HUDEP-2 (cell line): ENCODE measurements around the gene FBLN7.
A peak's percentile ranks its signal among the peaks of the same experiment; 100 is the strongest.

Experiments
- DNase-seq, 76 experiments: peaks; one replicate each; lab custom pipeline; 2025; ENCODE audit not compliant: unreplicated experiment in 76 of 76; lab: John Stamatoyannopoulos, UW

FBLN7 gene

DNA sequence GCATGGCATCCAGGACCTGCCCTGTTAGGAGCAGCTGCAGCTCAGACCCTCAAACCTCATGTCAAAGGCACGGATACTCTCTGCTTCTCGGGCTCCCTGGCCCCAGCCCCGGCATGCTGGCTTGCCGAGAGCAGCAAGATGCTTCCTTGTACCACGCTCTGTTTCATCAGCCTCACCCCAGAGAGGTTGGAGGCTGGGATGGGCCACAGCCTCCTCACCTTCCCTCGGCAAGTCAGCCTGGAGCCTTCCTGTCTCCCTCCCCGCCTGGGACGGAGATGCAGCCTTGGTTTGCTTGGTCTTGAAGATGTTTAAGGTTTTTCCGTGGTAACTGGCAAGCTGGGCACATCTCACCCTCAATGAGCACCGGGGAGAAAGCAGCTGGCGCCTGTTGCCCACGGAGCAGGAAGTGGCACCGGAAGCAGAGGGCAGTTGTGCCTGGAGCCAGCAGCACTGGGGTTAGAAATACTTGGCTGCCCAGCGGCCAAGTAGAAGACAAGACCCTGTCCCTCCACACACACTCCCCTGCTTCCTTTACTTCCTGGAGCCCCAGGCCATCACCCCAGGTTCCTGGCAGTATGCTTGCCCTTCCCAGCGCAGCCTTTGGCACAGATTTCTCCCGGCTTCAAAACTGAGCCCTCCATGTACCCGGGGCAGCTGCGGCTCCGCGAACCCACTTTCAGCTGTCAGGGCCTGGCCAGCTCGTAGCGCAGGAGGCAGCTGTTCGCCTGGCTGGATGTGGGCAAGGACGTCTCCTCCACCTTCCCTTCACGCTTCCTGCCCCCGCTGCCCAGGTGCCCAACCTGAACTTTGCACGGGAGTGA is 17.4 kb downstream of the FBLN7 start:
- DNase-seq: no peak

DNA sequence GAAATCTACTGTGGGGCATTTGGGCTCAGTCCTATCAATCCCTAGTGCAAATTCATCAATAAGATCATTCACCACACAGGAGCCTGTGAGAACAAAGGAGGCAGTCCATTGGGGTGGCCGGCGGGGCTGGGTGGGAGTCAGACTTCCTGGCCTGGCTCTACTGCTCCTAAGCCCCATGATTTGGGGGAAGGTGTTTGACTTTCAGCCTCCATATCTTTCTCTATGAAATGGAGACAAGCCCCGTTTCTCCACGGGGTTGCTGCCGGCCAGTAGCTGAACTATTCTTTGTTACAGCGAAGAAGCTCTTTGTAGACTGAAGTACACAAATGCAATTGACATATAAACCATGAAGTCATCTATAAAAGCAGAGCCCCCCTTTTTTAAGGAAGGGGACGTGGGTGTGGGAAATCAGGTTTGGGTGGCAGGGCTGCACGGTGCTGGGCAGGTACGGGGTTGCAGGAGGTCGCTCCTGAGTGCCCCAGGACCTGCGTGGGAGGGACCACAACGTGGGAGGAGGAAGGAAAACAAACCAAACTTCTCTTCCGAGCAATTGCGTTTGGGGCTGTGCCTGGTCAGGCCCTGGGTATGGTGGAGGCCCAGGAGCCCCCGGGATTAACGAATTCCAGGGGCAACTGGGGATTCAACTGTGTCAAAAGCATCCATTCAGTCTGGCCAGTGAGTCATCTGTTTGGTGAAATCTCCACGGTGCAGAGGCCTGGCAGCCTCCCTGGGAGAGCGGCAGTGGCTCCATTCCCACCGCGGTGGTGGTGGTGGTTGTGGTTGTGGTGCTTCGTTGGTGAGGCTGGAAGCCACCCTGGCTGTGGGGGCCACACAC is 18.2 kb downstream of the FBLN7 start:
- DNase-seq: no peak

DNA sequence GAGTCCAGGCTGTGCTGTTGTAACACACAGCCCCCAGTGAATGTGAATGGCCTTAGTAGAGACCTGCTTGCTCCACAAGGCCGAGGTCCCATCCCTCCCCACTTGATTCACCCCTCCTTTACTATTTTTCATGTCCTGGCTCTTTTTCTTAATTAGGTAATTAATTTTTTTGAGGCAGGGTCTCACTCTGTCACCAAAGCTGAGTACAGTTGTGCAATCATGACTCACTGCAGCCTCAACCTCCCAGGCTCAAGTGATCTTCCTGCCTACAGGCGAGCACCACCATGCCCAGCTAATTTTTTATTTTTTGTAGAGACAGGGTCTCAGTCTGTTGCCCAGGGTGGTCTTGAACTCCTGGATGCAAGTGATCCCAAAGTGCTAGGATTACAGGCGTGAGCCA is 19.3 kb downstream of the FBLN7 start:
- no peak for DNase-seq

DNA sequence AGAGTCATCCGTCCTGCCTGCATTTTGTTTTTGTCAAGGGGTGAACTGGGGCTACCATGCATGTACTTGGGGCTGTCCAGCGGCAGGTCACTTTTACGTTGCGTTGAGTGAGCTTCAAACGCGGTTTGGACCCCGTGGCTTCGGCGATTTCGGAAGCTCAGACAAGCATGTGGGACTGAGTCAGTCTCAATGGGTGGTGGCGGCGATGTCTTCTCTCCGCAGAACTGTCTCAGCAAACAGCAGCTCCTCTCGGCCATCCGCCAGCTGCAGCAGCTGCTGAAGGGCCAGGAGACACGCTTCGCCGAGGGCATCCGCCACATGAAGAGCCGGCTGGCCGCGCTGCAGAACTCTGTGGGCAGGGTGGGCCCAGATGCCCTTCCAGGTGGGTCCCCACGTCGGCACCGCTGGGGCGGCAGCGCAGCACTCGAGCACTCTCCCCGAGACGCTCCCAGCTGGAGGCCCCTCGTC is 21.3 kb downstream of the FBLN7 start:
- no peak for DNase-seq

DNA sequence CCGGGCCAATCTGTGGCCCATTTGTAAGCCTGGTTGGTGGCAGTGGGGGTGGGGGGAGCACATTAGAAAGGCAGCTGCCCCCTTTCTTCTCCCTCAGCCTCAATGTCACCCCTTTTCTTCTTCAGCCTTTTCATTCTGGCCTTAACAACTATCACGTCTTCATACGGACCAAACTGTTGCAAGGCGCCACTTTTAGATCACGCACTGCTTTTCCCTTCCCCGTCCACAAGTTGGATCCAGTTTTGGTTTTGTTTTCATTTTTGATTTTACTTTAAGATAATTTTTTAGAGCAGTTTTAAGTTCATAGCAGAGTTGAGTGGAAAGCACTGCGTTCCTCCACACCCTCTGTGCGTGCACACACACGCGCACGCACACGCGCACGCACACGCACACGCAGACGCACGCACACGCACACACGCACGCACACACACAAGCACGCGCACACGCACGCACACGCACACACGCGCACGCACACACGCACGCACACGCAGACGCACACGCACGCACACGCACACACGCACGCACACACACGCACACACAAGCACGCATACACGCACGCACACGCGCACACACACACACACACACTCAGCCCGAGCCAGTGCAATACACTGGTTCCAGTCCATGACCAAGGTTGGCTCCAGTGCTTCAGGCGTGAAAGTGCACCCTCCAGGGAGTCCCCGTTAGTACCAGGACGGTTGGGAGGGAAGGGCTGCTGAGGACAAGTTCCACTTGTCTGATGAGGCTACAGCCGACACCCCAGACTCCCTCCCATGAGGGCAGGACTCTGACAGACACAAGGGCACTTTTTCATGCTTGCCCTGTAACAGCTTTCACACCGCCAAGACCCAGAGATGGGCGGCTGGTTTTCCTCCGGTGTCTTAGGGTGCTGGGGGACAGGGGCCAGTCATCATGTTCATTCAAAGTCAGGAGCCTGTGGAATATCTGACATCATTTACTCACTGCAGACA is 22.4 kb downstream of the FBLN7 start:
- DNase-seq: no peak

DNA sequence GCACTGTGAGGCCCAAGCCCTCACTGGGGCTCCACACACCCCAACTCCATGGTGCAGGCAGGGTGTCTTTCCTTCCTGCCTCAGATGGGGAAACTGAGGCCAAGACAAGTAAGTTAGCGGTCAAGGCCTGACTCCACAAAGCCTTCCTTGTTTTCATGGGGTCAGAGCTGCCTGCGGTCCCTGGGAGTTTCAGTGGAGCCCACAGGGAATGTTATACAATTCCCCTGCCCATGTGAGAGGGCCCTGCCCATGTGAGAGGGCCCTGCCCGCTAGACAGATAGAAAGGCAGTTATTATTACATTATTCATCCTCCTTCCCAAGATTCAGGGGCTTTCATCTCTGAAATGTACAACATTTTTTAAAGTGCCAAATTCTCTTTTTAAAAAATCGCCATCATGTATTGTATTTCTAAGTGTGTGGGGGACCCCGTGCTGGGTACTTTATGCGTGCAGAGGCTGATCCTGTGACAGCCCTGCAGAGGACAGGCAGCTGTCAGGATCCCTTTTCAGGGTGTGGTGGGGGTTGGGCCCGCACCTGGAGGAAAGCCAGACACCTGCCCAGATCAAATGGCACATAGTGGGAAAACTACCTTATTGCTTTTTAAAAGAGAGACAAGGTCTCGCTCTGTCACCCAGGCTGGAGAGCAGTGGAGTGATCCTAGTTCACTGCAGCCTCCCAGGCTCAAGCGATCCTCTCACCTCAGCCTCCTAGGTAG is 23.4 kb downstream of the FBLN7 start:
- no peak for DNase-seq

DNA sequence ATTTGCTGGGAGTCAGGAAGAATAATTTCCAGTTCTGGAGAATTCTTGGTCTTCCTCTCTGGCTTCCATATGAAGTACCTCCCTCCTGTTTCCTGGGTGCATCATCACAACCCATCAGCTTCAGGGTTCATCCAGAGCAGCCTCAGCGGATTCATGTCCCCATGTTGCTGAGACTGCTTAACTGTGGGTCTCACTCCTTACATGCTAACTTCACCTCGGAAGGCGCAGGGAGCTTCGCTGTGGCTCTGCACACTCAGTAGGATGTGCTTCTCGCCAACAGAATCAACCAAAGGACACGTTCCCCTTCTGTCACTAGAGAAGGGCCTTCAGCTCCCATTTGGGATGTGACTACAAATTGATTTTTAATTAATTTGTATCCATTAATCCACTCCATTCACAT is 24.2 kb downstream of the FBLN7 start:
- no peak for DNase-seq

DNA sequence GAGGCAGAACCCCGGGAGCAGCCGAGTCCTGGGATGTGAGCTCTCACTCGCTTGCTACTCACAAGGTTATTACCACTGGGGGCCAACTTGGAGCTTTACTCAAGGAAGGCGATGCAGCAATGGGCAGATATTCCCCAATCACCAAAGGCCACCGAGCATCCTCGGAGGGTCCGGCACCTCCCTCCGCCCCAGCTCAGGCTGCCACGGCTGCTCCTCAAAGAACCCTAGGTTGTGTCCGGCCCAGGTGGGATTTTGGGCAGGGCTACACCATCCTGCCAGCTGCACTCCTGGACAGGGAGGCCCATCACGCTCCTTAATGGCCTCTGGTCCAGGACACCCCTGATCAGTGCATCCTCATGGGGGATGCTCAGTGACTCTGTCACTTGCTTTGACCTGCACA is 24.8 kb downstream of the FBLN7 start:
- no peak for DNase-seq

DNA sequence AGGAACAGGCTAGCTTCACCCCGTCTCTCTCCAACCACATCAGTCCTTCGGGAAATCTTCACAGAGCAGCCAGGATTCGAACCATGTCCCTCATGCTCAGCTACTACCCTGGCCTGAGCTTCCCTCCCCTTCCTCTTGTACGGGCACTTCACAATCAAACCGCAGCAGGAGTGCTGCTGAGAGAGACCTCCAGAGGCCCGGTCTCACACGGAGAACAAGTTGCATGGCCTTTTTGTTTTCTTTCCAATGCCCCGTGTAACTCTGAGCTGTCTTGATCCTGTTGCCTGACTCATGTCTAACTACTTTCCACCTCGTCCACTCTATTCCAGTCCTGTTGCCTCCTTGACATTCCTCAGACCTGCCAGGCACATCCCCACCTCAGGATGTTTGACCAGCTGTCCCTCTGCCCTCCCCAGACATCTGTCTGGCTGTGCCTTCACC is 25.4 kb downstream of the FBLN7 start:
- no peak for DNase-seq

DNA sequence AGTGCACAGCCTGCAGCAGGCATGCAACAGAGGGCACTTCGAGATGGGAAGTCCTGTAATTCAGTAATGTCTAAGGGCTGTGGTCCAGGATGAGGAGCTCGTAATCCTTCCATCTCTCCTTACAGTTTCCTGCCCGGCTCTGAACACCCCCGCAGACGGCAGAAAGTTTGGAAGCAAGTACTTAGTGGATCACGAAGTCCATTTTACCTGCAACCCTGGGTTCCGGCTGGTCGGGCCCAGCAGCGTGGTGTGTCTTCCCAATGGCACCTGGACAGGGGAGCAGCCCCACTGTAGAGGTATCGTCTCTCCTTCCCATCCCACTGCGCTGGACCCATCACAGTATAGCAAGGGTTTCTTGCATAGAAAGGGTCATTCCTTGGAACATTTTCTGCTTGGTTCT is 26.7 kb downstream of the FBLN7 start:
- no peak for DNase-seq

DNA sequence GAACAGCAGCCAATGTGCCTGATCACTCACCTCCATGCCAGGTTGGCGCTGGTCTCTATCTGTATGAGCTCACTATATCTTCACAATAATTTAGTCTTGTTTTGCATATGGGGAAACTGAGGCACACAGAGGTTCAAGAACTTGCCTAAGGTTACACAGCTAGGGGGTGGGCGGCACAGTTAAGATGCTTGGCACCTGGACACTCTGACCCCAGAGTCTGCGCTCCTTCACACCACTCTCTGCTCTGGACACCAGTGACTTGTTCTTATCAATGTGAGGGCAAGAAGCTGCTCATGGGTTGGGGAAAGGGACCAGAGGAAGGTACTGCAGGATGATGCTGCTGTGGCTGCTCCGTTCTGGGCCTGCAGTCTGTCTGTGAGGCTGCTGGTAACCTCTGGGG is 27.1 kb downstream of the FBLN7 start:
- DNase-seq: peak in 1 of 76 experiments; percentile 3

DNA sequence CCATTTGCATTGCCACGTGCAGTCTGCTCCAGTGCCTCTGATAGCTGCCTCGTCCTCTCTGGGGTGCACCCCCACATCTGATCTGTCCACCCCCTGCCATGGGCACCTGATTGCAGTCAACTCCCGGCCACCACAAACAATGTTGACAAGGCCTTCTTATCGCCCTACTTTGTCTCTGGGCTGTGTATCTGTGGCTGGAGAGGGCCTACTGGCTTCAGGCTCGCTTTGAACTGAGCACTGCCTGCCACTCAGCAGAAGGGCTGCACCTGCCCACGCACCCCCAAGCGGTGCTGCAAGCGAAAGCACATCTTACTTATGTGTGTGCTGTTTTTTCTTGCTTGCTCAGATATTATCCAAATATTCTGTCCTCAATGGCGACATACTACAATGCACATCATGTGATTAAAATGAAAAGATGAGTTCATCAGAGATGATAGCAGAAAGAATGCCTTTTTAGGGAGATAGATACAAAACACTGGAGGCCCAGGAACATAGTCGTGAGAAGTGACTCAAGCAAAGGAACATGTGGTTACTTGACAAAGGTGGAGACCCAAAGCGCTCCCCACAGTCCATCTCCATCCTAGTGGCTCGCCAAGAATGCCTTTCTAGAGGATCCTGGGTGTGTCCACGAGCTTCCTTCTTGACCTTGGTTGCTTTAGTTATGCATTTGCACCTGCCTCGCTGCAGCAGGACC is 28.8 kb downstream of the FBLN7 start:
- DNase-seq: peak in 6 of 76 experiments; percentile 9 to 42 (median 30)

DNA sequence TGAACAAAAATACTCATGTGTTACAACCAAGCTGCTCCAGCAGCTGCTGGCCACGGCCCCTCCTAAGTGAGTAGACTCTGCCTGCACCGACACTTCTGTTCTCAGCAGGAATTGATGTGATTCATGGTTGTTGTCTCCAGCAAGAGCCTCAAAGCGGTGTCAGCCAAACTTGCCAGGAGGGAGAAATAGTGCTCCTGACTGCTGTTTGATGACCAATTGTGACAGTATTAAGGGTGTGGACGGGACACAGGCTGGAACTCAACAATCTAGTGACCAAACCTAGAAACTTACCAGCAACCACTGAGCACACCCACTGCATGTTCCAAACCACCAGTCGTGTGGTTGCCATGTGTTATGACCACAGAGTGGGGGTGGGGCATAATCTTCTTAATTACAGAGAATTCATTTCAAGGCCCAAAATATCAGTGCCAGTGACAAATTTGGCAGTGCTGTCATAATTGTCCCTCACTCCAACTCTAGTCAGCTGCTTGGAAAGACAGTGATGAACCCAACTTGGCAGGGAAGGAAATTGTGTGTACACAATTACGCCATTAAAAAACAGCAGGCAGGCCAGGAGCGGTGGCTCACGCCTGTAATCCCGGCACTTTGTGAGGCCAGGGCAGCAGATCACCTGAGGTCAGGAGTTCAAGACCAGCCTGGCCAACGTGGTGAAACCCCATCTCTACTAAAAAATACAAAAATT is 30.4 kb downstream of the FBLN7 start:
- peak in 1 of 76 experiments; percentile 2 for DNase-seq

DNA sequence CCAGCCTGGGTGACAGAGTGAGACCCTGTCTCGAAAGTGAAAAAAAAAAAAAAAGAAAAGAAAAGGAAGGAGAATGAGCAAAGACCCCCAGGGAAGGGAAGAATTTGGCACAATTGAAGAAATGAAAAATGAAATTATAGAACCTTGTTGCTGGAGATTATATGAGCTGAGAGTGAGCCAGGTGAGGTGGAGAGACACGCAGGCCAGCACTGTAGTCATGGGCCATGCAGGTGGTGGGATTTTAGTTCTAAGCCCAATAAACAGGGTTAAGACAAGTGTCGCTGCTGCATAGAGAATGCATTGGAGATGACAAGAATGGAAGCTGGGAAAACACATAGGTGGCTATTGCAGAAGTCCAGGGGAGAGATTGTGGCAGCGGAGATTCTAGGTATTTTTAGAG is 32.3 kb downstream of the FBLN7 start:
- DNase-seq: no peak

DNA sequence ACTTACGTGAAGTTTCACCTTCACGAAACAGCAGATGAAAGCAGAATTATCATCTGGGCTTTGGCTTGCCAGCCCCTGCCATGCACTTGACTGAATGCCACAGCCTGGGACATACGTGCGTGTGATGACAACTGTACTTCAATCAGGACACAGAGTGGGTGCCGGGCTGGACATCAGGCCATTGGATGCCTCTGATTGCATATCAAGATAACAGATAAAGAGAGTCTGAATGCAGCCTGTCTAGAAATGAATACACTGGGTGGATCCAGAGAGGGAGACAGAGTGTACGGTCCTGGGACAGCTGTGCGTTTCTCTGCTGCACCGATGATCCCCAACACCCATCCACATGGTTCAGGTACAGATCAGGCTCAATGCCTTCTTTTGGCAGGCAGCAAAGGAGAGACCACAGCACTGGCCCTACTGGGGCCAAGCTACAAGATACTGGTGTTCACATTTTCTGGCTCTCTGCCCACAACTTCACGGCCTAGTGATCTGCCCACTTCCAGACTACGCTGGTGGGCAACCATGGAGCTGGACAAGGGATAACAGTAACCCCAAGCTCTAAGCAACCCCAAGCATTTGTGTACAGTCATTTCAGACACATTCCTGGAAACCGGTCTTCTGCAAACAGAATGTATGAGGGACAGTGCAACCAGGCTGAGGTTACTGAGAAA is 35.6 kb downstream of the FBLN7 start:
- DNase-seq: no peak

DNA sequence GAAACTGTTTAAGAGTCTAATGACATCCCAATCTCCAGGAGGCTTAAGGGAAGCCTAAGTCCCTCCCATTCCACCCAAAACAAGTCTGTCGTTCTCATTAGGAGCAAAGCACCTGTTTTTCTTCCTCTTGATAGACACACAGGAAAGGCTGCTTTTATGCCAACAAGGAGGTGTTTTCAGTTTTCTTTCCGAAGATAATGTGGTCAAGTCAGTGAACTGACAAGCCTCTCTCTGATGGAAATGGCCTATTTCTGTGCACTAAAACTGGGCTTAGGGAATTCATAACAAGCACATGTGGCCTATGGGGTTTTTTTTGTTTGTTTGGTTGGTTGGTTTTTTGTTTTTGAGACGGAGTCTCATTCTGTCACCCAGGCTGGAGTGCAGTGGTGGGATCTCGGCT is 36.2 kb downstream of the FBLN7 start:
- DNase-seq: no peak

DNA sequence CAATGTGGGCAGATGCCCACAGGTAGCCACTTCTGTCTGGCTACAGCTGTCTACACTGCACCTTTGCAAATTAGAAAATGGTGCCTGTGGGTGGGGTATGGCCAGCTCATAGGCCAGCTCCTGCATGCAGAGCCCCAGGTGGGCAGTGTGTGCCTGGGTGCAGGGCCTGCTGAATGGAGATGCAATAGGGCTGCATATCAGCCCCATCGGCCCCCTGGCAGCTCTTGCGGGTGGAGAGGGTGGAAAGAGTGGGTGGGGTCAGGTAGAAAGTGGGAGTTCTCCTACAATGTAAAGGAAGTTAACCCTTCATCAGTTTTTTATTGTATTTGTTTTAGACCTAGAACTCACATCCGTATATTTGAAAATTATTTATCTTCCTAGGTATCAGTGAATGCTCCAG is 37.1 kb downstream of the FBLN7 start:
- DNase-seq: no peak

DNA sequence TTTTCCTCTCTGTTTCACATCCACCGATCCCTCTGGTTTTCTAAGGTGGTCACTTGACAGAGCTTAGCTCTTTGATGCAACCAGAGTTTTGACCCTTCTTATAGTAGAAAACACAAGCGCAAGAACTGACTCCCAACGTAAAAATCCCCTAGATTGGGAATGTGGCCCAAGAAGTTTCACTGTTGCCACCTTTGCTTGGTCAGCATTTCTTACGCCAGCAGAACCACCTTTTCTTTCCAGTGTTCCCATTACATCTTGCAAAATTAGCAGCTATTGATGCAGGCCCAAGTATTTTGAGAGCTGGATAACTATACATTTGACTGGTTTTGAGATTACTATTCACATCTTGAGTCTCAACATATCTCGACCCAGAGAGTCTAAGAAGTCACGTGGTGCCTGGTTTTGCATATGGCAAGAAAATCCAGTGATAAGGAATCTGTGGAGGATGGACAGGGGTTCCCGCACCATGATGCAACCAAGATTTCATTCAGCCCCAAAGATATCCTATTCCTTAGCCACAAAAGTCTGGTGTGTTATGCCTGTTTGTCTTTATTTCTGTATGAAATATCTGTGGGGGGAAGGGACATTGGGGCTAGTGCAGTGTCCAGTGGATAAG is 37.9 kb downstream of the FBLN7 start:
- no peak for DNase-seq
